GM18505 (cell line): ENCODE data around the gene MED13L.
"Not testable (repeated sequence)": the region's sequence is repeated elsewhere in the genome, so short reads cannot be mapped to it uniquely, and the experiment has no call there.

ENCODE experiments used
- ATAC-seq: cut with Tn5 transposase; IDR thresholded peaks from one replicate; pipeline ENCODE4 v1.9.1; 2021; ENCODE audit not compliant: unreplicated experiment
- POLR2A ChIP-seq: IDR thresholded peaks from 4 replicates; pipeline ENCODE4 v1.6.1; 2011; ENCODE audit warnings: borderline replicate concordance; ENCODE audit not compliant: insufficient read depth, insufficient read length; ENCODE audit errors: extremely low read depth

Gene MED13L

DNA sequence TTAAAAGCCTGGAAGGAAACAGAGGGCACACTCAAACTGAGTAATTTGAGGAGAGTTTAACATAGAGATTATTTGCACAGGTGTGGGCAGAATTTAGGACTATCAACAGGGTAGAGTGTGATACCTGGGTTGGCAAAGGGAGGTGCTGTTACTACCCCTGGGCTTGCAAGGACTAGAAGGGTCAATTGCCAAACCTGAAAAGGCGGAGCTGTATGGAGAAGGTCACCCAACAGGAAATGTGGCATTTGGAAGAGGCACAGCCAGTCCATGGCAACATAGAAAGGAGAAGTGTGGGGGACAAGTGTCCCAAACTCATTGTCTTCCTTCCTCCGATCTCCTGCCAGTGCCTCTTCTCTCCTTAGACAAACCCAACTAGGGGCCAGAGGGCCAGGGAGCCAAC, 21.6 kb upstream of the MED13L start:
- no peak for TF ChIP-seq POLR2A
- no peak for ATAC-seq

DNA sequence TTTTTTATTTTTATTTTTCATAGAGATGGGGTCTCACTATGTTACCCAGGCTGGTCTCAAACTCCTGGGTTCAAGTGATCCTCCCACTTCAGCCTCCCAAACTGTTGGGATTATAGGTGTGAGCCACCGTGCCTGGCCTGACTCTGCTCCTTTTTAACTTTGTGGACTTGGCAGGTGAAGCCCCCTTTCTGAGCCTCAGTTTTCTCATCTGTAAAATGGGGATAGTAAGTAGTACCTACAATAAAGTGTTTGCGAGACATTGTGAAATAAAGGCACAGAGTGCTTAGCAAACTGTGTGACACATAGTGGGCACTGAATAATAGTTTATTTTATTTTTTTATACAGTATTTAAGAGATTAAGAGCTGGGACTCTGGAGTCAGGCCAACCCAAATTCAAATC, 21.1 kb upstream of the MED13L start:
- ATAC-seq = no peak
- TF ChIP-seq POLR2A = no peak

DNA sequence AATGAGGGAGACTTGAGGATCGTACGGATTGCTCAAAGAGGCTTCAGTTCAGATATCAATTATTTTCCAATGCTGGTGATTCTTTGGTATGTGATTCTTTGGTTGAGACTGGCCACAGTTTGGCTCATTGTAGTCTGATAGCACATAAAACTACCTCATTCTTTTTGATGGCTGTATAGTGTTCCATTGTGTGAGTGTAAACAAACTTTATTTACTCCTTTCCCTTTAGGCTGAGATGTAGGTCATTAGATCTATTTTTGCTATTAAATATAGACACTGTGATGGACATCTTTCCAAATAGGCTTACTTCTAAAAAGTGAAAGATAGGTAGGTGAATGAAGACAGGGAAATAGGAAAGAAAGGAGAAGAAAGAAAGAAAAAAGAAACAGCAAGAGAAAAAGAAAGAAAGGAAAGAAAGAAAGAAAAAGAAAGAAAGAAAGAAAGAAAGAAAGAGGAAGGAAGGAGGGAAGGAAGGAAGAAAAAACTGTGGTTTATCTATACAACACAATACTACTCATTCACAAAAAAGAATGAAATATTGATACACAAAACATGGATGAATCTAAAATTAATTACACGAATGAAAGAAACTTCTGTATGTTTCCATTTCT, 19.8 kb upstream of the MED13L start:
- no peak for TF ChIP-seq POLR2A
- ATAC-seq = no peak

DNA sequence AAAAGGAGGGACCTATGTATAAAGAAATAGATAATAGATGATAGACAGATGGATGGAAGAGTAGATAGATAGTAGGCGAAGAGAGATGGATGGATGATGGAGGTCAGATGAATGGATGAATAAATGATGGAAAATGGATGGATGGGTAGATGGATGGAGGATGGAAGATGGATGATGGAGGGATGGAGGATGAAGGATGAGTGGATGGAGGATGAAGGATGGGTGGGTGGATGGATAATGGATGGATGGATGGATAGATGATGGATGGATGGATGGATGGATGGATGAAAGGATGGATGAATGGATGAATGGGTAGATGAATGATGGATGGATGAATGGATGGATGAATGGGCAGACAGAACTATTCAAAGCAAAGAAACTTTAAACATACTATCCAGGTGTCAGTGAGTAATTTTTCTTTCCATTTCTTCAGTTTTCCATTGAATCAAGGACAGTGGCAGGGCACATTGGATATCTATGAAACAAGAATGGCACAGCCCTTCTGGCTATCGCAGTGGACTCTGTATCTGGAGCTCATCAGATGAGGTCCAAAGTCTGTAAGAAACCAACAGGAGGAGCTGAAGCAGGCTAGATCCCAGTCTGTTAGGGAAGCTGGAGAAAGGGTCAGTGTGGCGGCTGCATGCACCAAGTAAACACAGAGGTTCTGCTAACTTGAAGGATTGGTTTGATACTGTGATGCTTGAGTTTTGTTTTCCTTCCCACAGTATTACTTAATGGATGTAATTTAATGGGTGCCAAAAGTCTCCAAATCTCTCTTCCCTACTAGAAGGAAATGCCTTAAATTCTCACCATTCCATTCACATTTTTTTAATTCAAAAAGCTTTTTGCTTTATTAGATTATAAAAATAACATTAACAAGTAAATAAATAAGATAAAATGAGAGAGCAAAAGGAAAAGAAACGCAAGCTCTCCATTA, 18.1 kb upstream of the MED13L start:
- no peak for TF ChIP-seq POLR2A
- ATAC-seq = no peak

DNA sequence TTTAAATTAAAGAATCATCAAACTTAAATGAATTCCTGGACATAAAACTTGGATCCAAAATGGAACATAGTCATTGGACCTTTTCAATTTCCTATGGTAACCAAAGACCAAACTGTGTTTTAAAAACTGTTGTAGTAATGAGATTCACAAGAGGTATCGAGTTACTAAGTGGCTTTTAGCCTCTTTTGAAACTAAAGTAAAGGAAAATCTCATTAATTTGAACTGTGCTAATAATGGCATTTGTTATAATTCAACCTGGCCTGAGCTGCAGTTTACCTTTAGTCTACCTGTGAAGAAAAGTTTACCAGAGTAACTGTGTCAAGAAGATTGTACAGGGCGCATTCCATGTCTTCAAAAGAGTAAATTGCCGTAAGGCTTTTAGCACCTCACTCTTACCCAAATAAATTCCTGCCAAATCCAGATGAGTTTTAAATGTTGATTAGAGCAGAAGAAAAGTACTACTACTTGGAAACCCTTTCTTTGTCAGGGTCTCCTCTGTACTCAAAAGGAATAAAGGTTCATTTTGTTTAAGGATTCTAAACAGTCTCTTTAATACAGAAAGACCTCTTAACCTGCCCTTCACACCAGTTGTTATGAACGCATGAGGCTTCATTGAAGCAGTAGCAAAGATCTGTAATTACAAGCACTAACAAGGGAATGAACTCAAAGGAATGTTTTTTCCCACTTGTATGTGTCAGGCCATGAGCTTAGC, 17.1 kb upstream of the MED13L start:
- no peak for TF ChIP-seq POLR2A
- no peak for ATAC-seq

DNA sequence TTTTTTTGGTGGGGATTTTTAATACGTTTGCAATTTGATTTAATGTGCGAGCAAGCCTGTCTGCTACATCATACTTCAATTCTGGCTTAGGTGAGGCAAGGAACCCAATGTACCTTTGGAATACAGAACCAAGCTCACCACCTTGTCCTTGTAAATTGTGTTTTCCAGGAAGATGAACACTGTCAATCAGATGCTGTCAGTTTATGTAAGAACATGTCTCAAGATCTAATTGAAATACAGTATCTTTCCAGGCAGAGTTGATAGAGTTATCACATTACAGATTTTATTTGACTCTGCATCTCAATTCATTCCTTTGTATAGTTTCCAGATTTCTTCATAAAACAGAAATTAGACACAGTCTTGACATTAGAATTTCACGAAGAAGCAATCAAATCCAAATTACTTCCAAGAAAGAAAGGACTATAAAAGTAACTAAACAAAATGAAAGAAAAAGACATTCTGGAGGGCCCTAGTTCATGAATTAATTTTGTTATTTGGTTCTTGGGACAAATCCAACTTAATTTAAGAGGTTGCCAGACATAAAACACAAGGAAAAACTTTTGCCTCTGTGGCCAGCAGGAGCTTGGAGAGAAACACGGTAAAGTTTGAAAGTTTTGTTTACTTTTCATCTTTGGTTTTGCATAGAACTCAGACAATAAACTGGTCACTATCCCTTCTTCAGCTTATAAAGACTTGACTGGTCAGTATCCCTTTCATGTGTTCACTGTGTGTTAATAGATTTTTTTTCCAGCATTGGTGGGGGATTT, 16.4 kb upstream of the MED13L start:
- ATAC-seq = no peak

DNA sequence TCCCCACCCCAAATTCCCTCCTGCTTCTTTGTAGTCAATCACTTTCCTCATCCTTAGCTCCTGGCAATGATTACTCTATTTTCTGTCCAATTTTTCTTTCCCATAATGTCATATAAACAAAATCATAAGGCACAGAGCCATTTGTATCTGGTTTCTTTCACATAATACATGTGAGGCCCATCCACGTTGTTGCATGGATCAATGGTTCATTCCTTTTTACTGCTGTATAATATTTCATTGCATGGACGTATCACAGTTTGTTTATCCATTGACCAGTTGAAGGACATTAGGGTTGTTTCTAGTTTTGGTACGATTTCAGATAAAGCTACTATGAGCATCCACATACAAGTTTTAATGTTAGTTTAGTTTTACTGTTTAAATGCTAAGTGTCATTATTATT, 13.7 kb upstream of the MED13L start:
- no peak for TF ChIP-seq POLR2A
- ATAC-seq = no peak

More for the DNA sequence above, 16.4 kb upstream of the MED13L start:
- no peak for TF ChIP-seq POLR2A

DNA sequence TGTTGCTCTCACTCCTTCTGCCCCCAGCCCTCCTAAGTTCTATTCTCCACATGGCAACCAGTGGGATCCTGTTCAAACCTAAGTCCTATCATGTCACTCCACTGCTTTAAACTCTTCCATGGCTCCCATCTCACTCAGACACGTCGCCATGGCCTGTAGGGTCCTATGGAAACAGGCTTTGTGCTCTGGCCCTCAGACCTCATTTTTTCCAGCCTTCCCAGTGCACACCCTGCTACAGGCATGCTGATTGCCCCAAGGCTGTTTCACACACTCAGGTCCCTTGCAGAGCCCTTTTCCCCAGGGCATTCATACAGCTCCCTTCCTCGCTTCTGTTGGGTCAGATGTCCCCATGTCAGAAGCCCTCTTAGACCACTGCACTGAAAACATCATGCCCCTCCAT, 11.2 kb upstream of the MED13L start:
- no peak for ATAC-seq
- no peak for TF ChIP-seq POLR2A

DNA sequence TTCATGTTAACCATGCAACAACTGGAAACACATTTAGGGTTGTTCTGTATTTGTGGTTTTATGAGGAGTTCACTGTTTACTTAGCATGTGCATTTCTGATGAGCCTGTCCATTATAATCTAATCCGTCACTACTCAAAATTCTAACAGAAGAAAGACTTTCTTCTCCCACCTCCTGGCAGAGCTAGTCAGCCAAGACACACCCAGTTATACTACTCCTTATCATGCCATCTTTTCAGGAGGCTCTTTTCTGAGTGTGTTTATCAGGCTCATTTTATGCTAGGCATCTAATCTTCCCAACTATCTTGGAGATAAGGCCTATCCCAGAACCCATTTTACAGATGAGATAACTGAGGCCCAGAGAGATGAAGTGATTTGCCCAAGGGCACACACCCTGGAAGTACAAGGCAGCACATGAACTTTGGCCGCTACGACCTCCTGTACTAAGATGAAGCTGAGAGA, 10.4 kb upstream of the MED13L start:
- no peak for ATAC-seq

DNA sequence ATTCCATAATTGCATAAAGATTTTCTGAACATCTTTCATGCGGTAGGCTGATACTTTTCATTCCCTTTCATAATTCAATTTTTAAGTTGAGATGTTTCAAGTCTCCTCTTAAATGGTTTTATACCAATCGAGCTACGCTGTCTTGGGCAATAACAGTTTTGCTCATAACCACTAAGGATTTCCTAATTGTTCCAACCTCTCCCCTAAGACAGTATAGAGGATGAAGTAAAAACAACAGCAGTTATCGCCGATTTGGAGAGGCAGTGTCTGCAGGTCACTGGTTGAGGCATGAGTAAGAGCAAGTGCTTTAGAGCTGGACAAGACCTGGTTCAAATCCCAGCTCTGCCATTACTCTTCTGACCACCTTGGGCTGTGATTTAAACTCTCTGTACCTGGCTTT, 6.9 kb upstream of the MED13L start:
- TF ChIP-seq POLR2A = no peak
- ATAC-seq = no peak

More for the DNA sequence above, 10.4 kb upstream of the MED13L start:
- TF ChIP-seq POLR2A = no peak

DNA sequence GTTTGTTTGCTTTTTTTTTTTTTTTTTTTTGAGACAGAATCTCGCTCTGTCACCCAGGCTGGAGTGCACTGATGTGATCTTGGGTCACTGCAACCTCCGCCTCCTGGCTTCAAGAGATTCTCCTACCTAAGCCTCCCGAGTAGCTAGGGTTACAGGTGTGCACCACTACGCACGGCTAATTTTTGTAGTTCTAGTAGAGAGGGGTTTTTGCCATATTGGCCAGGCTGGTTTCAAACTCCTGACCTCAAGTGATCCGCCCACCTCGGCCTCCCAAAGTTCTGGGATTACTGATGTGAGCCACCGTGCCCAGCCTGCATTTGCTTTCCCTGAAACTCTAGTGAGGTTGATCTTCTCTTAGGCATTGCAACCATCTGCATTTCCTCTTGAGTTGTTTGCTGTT, 6.4 kb upstream of the MED13L start:
- ATAC-seq = not testable (repeated sequence)

DNA sequence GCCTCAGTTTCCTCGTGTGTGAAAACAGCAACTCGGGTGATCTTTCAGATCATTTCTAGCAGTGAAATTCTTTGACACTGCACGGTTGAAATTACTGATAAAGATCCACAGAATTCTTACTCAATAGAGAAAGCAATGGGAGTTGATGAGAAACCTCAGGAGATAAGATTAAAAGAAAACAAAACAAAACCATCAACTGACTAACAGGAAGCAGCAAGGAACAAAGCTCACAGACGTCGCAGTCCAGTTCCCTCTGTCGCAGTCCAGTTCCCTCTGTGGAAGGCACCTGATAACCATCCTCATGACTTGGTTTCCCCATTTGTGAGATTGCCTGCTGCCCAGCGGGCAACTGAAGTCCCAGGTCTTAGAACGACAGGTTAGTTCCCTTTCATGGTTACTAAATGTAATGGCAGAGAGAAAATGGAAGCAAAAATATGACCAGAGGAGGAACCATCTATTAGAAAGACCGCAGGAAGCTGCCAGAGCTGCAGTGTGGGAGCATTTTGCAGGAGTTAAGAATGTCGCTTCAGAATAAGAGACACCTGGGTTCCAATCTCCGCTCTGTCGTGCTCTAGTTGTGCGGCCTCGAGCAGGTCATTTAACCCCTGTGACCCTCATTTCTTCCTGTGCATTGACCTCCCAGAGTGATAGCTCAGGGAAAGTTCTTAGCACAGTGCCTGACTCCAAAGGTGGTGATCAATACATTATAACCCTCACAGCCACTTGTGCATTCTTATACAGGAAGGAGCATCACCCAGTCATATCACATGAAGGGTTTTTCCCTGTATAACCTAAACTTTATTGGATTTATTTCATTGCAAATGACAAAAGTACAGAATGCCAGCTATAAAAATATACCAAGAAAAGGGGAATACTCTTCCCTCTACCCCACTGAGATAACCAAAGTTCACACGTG, 5.1 kb upstream of the MED13L start:
- no peak for TF ChIP-seq POLR2A
- no peak for ATAC-seq

DNA sequence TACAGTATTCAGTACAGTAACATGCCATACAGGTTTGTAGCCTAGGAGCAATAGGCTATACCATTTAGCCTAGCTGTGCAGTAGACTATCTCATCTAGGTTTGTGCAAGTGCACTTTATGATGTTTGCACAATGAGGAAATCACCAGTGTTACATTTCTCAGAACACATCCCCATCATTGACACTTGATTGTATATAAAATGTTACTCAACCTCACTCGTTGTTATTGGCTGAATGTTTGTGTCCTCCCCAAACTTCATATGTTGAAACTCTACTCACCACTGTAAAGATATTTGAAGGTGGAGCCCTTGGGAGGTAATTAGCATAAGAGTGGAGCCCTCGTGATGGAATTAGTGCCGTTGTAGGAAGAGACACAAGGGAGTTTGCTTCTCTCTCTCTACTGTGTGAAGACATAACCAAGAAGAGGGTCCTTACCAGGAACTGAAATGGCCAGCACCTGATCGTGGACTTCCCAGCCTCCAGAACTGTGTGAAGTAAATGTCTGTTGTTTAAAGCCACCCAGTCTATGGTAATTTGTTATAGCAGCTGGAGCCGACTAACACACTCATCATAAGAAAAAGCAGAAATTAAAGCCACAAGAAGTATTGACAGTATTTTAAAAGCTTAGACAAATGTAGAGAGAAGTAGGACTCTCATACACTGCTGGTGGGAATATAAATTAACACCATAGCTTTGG, 3.2 kb upstream of the MED13L start:
- no peak for ATAC-seq
- no peak for TF ChIP-seq POLR2A
